Non-pigmented ciliary epithelial cell (primary cell): ENCODE measurements around the gene EML3.
A peak's percentile ranks its signal among the peaks of the same experiment; 100 is the strongest.
"Not testable (repeated sequence)": the region's sequence is repeated elsewhere in the genome, so short reads cannot be mapped to it uniquely, and the experiment has no call there.

Experiments
- DNase-seq: peaks from one replicate; pipeline ENCODE4 v3.0.0-alpha.2; 2010; ENCODE audit warnings: low read depth

Gene EML3

GRCh38 chr11:62573006-62573591 is 39.5 kb downstream of the EML3 start:
- DNase-seq: no peak

GRCh38 chr11:62572431-62572830 is 40.1 kb downstream of the EML3 start:
- no peak for DNase-seq

GRCh38 chr11:62571493-62571892 is 41.1 kb downstream of the EML3 start:
- not testable (repeated sequence) for DNase-seq

- DNase-seq: not testable (repeated sequence)
Observed at GRCh38 chr11:62570903-62571302, 41.7 kb downstream of the EML3 start.

GRCh38 chr11:62569611-62570010 is 43.0 kb downstream of the EML3 start:
- DNase-seq: no peak

GRCh38 chr11:62567018-62567633 is 45.4 kb downstream of the EML3 start:
- DNase-seq: no peak

GRCh38 chr11:62566247-62566646 is 46.3 kb downstream of the EML3 start:
- DNase-seq: no peak

GRCh38 chr11:62565100-62565802 is 47.3 kb downstream of the EML3 start:
- no peak for DNase-seq

- DNase-seq: not testable (repeated sequence)
Observed at GRCh38 chr11:62561677-62562230, 50.8 kb downstream of the EML3 start.

- peak; percentile 95 for DNase-seq
Observed at GRCh38 chr11:62560566-62561103, 51.9 kb downstream of the EML3 start.

- not testable (repeated sequence) for DNase-seq
Observed at GRCh38 chr11:62559626-62560025, 52.9 kb downstream of the EML3 start.

- DNase-seq: no peak
Observed at GRCh38 chr11:62559204-62559603, 53.4 kb downstream of the EML3 start.

- no peak for DNase-seq
Observed at GRCh38 chr11:62558669-62559068, 53.9 kb downstream of the EML3 start.

- DNase-seq: no peak
Observed at GRCh38 chr11:62556875-62557631, 55.5 kb downstream of the EML3 start.

- DNase-seq: peak; percentile 67
Observed at GRCh38 chr11:62556108-62556874, 56.3 kb downstream of the EML3 start.

- no peak for DNase-seq
Observed at GRCh38 chr11:62555464-62556107, 57.0 kb downstream of the EML3 start.

GRCh38 chr11:62554387-62555167 is 58.0 kb downstream of the EML3 start:
- no peak for DNase-seq

GRCh38 chr11:62553839-62554361 is 58.7 kb downstream of the EML3 start:
- DNase-seq: peak; percentile 68

- peak; percentile 88 for DNase-seq
Observed at GRCh38 chr11:62553080-62553838, 59.3 kb downstream of the EML3 start.
